Measurements from ENCODE around the gene PLXDC2.

PLXDC2 gene

DNA sequence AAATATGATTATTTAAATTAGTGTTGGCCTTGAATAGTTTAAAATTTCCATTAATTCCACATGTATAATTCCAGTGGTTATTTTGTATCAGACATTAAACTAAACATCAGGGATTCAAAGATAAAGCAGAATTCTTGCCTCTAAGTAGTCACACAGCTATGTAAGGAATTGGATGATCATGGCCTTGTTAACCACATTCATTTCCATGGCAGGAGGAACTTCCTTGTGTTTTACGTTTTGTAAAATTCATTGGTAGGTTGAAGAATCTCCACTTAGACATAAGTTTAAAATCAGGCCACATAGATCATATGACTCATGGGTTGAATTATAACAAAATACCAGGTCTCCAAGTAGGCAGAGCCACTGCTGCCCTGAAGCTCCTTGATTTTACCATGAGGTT is 289.7 kb downstream of the PLXDC2 start:
- DNase-seq = no peak

DNA sequence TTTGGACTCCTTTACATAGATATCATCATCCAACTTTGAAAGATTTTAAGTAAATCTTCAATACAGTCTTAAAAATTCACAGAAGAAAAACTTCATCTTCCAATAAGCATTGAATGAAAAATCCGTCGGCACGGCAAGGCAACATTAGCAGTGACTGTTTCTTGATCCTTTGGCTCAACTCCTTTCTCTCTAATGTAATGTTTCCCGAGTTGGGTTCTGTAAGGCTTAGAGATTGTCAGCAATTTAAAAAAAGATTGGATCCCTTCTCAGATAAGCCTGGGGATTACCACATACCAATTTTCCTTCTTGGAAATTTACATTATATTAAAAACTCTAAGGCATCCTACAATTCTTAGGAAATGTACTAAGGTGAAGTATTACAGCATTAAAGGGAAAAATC is 291.8 kb downstream of the PLXDC2 start:
- DNase-seq = no peak

DNA sequence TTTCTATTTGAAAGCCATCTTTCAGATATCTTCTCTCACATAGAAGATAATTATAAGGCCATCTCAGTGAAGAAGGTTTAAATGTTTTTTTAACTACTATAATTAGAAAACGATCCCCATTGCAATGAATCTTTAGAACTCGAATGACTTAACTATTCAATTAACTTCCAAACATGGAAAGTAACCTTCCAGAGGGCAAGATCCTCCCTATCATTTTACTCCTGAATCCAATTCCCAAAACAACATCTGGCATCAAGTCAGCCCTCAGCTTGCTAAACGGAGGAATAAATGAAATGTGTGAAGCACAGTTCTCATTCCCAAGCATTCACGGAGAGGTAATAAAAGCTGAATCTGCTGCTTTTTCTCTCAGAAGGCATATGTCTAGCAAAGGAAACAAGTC is 293.4 kb downstream of the PLXDC2 start:
- no peak for DNase-seq

DNA sequence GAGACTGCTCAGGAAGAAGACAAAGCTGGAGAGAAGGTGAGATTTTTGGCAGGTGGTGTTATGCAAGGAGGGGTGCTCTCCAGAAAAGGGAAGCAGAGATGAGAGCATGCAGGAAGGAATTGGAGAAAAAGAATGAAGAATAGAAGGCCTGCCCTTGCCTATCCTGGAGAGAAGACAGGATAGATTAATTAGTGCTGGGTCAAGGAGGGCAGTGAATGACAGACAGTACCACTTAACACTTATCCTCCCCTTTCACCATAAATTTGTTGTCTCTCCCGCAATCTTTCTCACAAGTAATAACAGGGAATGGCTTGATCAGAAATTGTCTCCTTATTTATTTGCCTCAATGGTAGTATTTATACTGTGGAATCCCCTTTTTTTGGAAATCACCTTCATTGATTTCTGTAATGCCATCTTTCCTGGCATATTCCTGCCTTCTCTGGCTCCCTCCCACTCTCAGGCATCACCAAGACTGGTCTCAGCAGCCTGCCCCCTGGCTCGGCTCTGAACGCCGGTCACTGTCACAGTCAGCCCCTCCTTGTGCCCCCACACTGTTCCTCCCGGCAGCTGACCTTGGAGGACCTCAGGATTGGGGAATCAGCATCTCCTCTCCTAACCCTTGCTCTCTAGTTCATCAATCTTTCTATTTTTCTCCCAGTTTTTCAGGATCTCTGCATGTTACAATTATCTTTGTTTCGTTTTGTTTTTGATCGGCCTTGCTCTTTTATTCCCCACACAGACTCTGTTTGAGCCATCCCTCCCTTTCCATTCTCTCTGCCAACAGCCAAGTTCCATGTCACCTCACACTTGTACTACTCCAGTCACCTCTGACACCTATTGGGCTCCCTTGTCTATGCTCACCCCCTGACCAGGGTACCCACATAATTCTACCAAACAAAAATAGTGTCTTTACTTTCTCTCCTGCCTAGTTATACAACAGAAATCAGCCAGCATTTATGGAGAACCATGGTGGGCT is 294.2 kb downstream of the PLXDC2 start:
- DNase-seq = peak in 33 of 56 donors; percentile 1 to 55 (median 23)

DNA sequence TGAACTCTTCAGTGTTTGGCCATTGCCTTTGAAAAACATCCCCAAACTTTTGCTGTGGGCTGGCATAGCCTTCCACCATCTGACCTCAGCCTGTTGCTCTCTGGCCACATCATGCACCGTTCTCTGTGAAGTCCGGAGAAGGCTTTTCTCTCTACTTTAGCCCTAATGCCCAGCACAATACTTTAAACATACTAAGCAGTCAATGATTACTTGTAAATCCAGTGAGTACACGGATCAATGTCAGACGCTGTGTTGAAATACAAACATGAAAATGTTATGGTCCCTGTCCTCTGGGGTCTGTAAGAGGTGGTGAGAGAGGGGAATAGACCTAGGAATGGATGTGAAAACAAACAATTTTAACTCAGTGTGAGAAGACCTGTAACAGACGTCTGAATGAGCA is 297.9 kb downstream of the PLXDC2 start:
- no peak for DNase-seq

DNA sequence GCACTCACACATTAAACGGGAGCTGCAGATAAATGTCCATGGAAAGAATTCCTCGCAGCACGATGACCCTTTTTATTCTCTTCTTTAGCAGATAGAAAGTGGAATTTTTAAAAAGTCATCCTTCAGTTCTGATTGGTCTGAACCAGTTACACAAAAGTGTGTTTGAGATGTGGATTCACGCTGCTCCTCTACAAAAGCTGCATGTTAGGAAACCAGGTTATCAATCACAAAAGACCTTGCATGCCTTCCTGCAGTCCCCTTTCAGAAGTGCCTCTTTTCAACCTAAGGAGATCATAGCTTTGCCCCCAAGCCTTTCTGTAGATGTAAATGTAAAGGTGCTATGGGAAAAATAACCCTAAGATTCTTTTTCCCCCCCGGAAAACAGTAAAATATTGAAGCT is 299.7 kb downstream of the PLXDC2 start:
- no peak for DNase-seq

DNA sequence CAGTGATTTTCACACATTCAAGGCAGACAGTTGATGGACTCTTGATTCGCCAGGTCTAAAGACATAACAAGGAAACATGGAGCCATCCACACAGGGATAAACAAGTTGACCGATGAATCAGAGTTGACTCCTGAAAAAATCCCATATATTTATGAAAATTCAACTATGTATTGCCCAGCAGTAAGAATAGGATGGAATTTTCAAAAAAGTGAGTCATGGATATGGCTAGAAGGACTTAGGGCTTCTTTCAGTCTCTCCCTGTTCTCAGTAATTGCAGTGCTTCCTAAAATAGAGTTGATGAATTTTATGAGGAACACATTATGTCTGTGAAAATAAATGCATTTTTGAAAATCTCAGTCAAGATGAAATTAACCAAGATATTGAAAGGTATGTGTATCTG is 301.2 kb downstream of the PLXDC2 start:
- no peak for DNase-seq

DNA sequence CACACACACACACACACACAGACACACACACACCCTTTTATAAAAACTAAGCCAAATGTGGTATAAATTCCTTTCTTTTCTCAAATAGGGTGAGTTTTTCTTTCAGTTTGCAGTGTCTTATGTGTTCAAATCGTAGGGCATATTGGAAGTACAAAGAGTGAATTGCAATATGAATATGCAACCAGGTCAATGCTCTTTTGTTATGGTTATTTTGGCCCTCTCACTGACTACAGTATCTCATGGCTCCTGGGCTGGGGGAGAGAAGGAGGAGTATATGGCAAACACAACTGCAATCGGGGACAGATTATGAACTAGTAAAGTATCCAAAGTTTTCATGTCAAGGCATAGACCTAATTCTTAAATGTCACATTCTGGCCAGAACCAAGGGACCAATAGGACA is 301.9 kb downstream of the PLXDC2 start:
- DNase-seq = no peak

DNA sequence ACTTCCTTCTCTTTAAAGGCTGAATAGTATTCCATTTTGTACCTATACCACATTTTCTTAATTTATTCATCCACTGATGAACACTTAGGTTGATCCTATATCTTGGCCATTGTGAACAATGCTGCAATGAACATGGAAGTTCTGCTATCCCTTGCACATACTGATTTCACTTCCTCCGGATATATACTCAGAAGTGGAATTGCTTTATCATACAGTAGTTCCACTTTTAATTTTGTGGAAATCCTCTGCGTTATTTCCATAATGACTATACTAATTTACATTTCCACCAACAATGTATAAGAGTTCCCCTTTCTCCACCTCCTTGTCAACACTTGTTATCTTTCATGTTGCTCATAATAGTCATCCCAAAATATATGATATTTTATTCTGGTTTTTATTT is 312.6 kb downstream of the PLXDC2 start:
- no peak for DNase-seq

DNA sequence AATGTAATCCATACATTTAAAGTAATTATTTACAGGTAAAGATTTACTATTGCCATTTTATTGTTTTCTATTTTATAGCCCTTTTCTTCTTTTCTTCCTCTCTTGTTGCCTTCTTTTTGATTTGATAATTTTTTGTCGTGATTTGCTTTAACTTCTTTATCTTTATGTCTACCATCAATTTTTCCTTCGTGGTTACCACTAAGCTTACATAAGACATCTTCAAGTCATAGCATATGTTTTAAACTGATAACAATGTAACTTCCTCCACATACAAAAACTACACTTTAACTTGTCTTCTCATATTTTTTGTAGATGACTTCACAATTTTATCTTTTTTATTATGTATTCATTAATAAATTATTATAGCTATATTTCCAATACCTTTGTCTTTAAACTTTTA is 316.6 kb downstream of the PLXDC2 start:
- no peak for DNase-seq

DNA sequence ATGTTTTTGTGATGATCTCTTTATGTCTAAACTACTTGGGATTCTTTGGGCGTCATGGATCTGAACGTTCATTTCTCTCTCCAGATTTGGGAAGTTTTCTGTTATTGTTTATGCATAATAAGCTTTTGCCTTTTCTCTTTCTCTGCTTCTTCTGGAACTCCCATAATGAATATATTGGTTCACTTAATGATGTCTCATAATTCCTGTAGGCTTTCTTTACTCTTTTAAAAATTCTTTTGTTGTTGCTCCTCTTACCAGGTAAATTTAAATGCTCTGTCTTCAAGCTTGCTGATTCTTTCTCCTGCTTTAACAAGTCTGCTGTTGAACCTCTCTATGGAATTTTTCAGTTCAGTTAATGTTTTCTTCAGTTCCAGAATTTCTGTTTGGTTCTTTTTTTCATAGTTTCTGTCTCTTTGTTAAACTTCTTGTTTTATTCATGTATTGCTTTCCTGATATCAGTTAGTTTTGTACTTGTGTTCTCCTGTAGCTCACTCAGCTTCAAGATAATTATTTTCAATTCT is 317.5 kb downstream of the PLXDC2 start:
- no peak for DNase-seq

DNA sequence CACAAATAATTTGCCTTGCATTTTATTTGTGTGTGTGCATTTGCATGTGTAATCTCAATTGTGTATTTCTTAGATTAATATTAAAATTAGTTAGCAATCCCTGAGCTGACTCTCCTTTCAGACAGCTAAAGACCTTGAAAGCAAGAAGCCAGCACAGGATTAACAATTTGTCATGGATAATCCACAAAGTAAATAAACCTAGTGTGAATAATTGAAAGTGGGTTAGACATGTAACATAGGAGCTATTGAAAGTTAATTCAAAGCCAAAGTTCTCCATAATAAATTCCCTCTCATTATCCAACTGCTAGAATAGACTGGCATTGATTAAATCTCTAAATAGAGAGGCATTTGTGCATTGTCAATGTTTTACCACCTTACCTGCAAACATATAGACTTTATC is 326.1 kb downstream of the PLXDC2 start:
- DNase-seq = no peak

DNA sequence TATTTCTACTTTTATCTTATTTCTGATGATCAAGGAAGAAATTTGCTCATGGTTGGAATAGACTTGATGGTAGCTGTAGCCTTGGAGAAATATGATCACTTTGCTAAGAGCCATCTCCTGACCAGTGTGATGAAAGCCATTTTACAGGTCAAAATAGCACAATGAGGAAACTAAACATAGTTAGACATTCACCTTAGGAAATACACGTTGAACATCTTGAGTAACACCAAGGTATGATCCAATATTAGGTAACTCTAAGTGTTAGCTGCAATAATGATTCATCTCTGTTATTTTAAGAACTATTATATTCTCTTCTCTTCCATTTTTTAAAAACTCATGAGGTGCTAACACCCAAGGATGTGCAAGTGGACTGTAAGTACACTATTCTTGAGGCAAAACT is 328.0 kb downstream of the PLXDC2 start:
- no peak for DNase-seq

DNA sequence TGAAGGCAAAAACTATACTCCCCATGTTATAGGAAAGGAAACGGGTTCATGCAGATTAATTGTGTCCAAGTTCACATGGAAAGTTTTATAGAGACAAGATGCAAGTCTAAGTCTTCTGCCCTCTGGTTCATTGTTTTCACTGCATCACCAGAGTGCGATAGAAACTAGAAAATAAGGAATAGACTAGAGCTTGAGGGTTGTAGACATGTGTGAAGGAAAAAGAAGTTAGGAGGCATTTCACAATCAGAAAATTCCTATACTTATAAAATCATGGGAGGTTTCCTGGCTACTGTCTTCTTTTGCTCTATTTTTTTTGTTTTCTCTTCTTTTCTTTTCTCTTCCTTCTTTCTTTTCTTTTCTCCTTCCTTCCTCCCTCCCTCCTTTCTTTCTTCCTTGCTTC is 329.8 kb downstream of the PLXDC2 start:
- no peak for DNase-seq

DNA sequence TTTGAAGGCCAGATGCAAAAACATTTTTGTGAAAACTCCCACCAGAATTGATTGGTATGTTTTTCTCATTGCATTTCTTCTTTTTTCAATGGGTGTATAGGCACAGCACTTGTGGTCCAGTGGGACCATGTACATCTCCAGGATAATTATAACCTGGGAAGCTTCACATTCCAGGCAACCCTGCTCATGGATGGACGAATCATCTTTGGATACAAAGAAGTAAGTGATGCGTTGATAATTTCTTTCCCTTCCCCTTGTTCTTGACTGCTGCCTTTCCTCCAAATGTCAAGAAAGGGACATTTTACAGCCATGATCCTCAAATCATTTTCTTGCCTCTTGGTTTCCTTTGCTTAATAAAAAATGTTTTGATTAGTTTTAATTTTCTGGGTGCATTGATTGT is 331.5 kb downstream of the PLXDC2 start:
- no peak for DNase-seq

DNA sequence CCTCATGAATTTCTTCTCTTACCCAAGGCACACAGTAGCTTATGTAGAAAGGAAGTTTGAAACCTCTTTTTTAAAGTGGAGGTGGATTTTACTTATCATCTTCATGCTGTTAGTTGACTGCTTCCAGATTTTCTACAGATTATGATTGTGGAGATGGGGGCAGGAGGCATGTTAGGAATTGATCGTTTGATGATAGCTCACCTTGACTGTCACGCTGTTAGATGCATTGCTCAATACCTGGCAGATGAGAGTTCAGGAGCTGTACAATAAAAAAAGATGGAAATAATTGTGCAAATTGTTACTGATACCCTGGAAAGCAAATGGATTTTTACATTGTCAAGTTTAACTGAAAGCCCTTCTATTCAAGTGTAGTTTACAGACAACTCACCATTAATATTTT is 340.3 kb downstream of the PLXDC2 start:
- peak in 2 of 56 donors; percentile 2 to 11 for DNase-seq

DNA sequence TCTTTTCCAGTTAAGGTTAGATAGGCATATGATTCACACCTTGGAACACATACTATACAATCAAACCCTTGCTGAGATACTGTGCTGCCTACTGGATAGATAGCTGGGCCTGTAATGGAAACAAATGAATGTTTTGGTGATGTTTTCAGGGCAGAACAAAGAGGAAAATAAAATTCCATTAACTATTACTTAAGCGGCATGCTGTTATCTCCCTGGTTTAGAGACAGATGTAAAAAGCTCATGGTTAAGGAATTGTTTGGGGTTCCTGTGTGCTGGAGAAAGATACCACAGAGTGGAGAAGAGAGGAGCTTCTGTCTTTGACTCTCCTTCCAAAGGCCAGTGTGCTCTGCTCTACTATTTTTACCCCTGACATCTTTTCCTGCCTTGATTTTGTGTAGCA is 341.1 kb downstream of the PLXDC2 start:
- DNase-seq = no peak

DNA sequence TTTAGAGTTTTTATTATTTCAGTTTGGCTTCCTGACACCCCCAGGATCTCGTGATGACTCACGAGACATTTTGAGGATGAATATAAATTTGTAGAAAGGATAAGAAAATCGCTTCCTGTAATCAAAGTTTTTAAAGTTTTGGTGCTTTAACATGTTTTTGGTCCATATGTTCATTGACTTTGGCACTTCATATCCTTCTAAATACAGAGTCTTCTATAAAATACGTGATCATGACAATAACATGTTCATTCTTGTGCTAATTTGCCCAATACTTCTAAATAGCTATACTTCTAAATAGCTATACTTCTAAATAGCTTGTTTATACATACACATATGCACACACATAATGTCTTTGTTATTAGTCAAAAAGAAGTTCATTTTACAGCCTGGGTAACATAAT is 341.9 kb downstream of the PLXDC2 start:
- DNase-seq = no peak

DNA sequence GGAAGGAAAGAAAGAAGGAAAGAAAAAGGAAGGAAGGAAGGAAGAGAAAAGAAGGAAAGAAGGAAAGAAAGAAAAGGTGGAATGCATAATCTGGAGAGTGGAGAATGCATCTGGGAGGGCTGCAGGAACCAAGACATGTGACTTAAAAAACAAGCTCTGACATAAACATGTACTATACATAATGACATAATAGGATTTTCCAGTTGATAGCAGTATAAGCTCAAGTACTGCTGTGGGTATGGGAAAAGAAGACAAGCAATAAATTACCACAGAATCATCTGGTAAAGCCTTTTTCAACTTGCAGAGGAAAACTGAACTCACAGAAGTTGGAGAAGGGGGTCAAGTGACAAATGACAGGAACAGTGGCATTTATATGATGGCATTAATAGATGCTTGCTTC is 345.9 kb downstream of the PLXDC2 start:
- no peak for DNase-seq

DNA sequence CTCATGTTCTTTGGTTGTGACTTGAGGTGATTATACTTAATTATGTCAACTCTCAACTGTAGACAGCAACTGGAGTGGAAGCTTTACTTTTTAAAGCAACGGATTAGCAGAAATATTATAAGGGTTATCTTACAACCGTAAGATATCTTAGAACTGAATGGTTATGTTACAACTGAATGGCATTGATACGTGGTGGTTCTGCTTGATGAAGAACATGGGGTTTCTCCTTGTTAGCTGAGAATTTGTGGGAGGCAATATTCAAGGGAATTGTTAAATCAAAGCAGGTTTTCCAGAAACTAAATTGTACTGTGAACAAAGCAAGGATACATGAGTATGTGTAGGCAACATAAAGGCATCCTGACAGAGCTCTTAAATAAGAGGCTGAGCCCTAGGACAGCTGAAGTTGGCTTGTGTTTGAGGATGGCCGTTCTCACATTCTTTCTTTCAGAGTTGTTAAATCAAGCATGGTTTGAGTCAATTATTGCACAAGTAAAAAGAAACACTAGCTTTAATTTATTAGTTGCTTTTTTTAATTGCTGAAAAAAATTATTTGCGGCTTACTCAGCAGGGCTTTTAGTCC is 350.0 kb downstream of the PLXDC2 start:
- DNase-seq = no peak

DNA sequence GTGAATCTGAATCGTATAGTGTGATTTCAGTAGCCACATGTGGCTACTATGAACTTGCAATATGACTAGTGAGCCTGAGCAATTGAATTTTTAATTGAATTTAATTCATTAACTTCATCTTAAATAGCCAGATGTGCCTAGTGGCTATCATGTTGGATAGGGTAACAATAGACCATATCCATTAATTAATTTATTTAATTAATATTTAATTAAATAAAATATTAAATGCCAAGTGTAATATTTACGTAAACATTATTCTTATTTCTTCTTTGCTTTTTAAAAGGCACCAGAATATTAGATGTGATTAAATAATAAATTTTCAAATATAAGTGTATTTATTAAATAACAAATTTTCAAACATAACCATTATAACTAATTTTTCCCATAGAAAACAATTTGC is 354.4 kb downstream of the PLXDC2 start:
- no peak for DNase-seq

DNA sequence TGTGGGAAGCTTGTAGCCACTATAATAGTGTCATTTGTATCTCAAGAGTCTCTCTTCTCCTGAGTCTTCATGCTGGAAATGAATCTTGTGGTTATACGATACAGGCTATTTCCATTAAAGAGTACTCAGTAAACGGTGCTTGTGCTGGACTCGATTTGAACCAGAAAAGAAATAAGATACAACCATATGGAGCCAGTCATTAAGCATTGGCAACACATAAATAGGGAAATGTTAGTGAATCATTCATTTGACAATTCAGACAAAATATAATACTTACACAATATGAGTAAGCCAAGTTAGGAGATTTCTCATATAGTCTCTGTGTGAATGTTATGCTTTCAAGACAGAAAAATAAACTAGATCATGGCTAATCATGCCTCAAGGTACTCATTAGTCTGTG is 356.8 kb downstream of the PLXDC2 start:
- no peak for DNase-seq

DNA sequence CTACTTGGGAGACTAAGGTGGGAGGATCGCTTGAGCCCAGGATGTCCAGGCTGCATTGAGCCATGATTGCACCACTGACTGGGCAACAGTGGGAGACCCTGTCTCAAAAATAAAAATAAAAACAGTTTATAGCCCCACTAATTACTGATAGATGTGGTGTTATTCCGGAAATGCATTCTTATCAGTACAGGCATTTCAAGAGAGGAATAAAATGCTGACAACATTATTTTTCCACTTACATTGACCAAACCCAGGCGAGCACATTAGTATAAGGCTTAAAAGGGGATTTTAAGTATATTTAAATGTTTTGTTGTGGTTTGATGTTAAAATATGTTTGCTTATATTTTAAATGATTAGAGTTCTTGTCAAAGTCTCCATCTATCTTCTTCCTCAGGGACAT is 359.5 kb downstream of the PLXDC2 start:
- no peak for DNase-seq

All from nucleus accumbens (tissue), 56 donors.